ENCODE measurements around the gene MATN3. TPM values are rescaled to one million over a fixed set of nuclear protein-coding genes. Genes with fewer than 3 reads are reported as not detected.

Gene MATN3
- polyA plus RNA-seq, 1 donor (not counting 4 experiments of a cell fraction or from before 2014, with no cell fraction given): 1.4 TPM

- DNase-seq (ENCODE audit: low read depth, low spot score) (no peak), FAIRE-seq (no peak)
- H3K79me2 ChIP-seq (ENCODE audit: control insufficient read depth, insufficient read depth, low read length): no peaks in the 10 kb centered on the region
- no peaks in the 10 kb centered on the region for H3K9me3 ChIP-seq (ENCODE audit: control insufficient read depth, low read depth, low read length)
- no peaks in the 10 kb centered on the region for H3K36me3 ChIP-seq (ENCODE audit: control insufficient read depth in 2 of 2, extremely low read depth in 1 of 2, insufficient read depth in 2 of 2, low read length in 2 of 2)
- no peak for TF ChIP-seq EZH2 (IDR thresholded peaks at IDR 0.05; ENCODE audit: low read length)
- TF ChIP-seq CTCF (optimal IDR thresholded peaks at IDR 0.05 in 1 of 3, IDR thresholded peaks at IDR 0.05 in 1 of 3, conservative IDR thresholded peaks at IDR 0.05 in 1 of 3; ENCODE audit: extremely low read depth in 1 of 3, insufficient read depth in 2 of 3, low read length in 3 of 3): no peak
- no peaks in the 10 kb centered on the region for H4K20me1 ChIP-seq (ENCODE audit: control insufficient read depth, extremely low read depth, insufficient read depth, low read length)
- H3K27ac ChIP-seq (ENCODE audit: control insufficient read depth, insufficient read depth, low read length): no peak overlapping the region
- peaks cover 9% of the 10 kb centered on the region for H3K27me3 ChIP-seq (ENCODE audit: control insufficient read depth, extremely low read depth, insufficient read depth, low read length)
- no peaks in the 10 kb centered on the region for H3K9me1 ChIP-seq (ENCODE audit: control insufficient read depth, extremely low read depth, insufficient read depth, low read length)
- H3K4me3 ChIP-seq (ENCODE audit: control insufficient read depth in 2 of 3, extremely low read depth in 1 of 3, insufficient read depth in 2 of 3, low read depth in 1 of 3, low read length in 3 of 3): peak overlapping the region in 1 of 3 experiments; percentile 38
- peaks cover 8% of the 10 kb centered on the region for H3K4me1 ChIP-seq (ENCODE audit: control insufficient read depth, extremely low read depth, insufficient read depth, low read length)
- peak overlapping the region; percentile 70 for H2AFZ ChIP-seq (ENCODE audit: control insufficient read depth, low read length)
- peak overlapping the region; percentile 70 for H3K4me2 ChIP-seq (ENCODE audit: control insufficient read depth, extremely low read depth, insufficient read depth, low read depth, low read length)
- H3K9ac ChIP-seq (ENCODE audit: control insufficient read depth, extremely low read depth, insufficient read depth, low read length): no peak overlapping the region
- dilution Hi-C loops (cut with MboI; ENCODE audit: extremely low pct_ligation_motif_present, low sequenced_read_pairs): no loop called here
Observed at GRCh38 chr2:20013126-20013849, 820 bp upstream of the MATN3 start.

GRCh38 chr2:20012032-20012281, 511 bp downstream of the MATN3 start:
- H3K27ac ChIP-seq (ENCODE audit: control insufficient read depth, insufficient read depth, low read length): no peak overlapping the region

More at GRCh38 chr2:20012032-20012281, 511 bp downstream of the MATN3 start:
- Histone ChIP-seq H3K9me1 (ENCODE audit: control insufficient read depth, extremely low read depth, insufficient read depth, low read length) (no peaks in the 10 kb centered on the region), H3K4me2 (ENCODE audit: control insufficient read depth, extremely low read depth, insufficient read depth, low read depth, low read length) (peak overlapping the region; percentile 70), H3K79me2 (ENCODE audit: control insufficient read depth, insufficient read depth, low read length) (no peaks in the 10 kb centered on the region), H3K4me1 (ENCODE audit: control insufficient read depth, extremely low read depth, insufficient read depth, low read length) (peaks cover 8% of the 10 kb centered on the region), H3K9me3 (ENCODE audit: control insufficient read depth, low read depth, low read length) (no peaks in the 10 kb centered on the region), H2AFZ (ENCODE audit: control insufficient read depth, low read length) (peak overlapping the region; percentile 62), H3K9ac (ENCODE audit: control insufficient read depth, extremely low read depth, insufficient read depth, low read length) (peak overlapping the region; percentile 37), H4K20me1 (ENCODE audit: control insufficient read depth, extremely low read depth, insufficient read depth, low read length) (no peaks in the 10 kb centered on the region), H3K36me3 (ENCODE audit: control insufficient read depth in 2 of 2, extremely low read depth in 1 of 2, insufficient read depth in 2 of 2, low read length in 2 of 2) (no peaks in the 10 kb centered on the region), H3K27me3 (ENCODE audit: control insufficient read depth, extremely low read depth, insufficient read depth, low read length) (peaks cover 9% of the 10 kb centered on the region), H3K4me3 (ENCODE audit: control insufficient read depth in 2 of 3, extremely low read depth in 1 of 3, insufficient read depth in 2 of 3, low read depth in 1 of 3, low read length in 3 of 3) (peak overlapping the region; percentile 26 to 51 (median 40))
- TF ChIP-seq CTCF (optimal IDR thresholded peaks at IDR 0.05 in 1 of 3, IDR thresholded peaks at IDR 0.05 in 1 of 3, conservative IDR thresholded peaks at IDR 0.05 in 1 of 3; ENCODE audit: extremely low read depth in 1 of 3, insufficient read depth in 2 of 3, low read length in 3 of 3) (no peak), EZH2 (IDR thresholded peaks at IDR 0.05; ENCODE audit: low read length) (no peak)
- dilution Hi-C loops (cut with MboI; ENCODE audit: extremely low pct_ligation_motif_present, low sequenced_read_pairs): no loop called here
- FAIRE-seq (no peak), DNase-seq (ENCODE audit: low read depth, low spot score) (no peak)

Data from keratinocyte (primary cell).